SJCRH30 (cell line): ENCODE measurements around the gene EDC3. TPM values are rescaled to one million over a fixed set of nuclear protein-coding genes. Genes with fewer than 3 reads are reported as not detected.

Experiments
- DNase-seq, 2 experiments: peaks; one replicate each; pipeline ENCODE4 v3.0.0-alpha.2; 2015 to 2020
- H3K27ac ChIP-seq: fragments of 250-450 bp; sonication (Bioruptor Pico); 2 replicates; pipeline ENCODE4 v1.5.1; 2020; ENCODE audit warnings: mild to moderate bottlenecking, moderate library complexity
- H3K27me3 ChIP-seq: fragments of 250-450 bp; sonication (Bioruptor Pico); 2 replicates; pipeline ENCODE4 v1.5.1; 2020; ENCODE audit warnings: mild to moderate bottlenecking, moderate library complexity
- H3K36me3 ChIP-seq: fragments of 250-450 bp; sonication (Bioruptor Pico); 2 replicates; pipeline ENCODE4 v1.5.1; 2020; ENCODE audit warnings: mild to moderate bottlenecking, moderate library complexity
- H3K4me1 ChIP-seq: fragments of 250-450 bp; sonication (Bioruptor Pico); 2 replicates; pipeline ENCODE4 v1.5.1; 2020; ENCODE audit warnings: mild to moderate bottlenecking, moderate library complexity
- H3K4me3 ChIP-seq: fragments of 250-450 bp; sonication (Bioruptor Pico); 2 replicates; pipeline ENCODE4 v1.5.1; 2020; ENCODE audit warnings: mild to moderate bottlenecking, moderate library complexity
- H3K9me3 ChIP-seq: fragments of 250-450 bp; sonication (Bioruptor Pico); replicated peaks from 2 replicates; pipeline ENCODE4 v1.5.1; 2020; ENCODE audit warnings: mild to moderate bottlenecking, moderate library complexity
- total RNA-seq: library from RNA; depleted of rRNA; stranded (reverse); fragments of >200 nt; shearing (Covaris generic); gene quantifications from 2 replicates; pipeline ENCODE4 v1.2.3, GENCODE V29; 2014

Gene EDC3
- total RNA-seq, 1 experiment from 2014 or later = 21.6 TPM

GRCh38 chr15:74724570-74725224 lies 28.9 kb upstream of the EDC3 start:
- Histone ChIP-seq H3K27ac (no peak overlapping the region), H3K36me3 (no peaks in the 10 kb centered on the region), H3K4me3 (no peak overlapping the region), H3K4me1 (no peaks in the 10 kb centered on the region), H3K27me3 (peaks cover 11% of the 10 kb centered on the region; the same call in 1 of the 2 replicates), H3K9me3 (no peaks in the 10 kb centered on the region)
- DNase-seq = no peak

GRCh38 chr15:74723754-74724334 lies 28.0 kb upstream of the EDC3 start:
- no peaks in the 10 kb centered on the region for H3K36me3 ChIP-seq
- no peak overlapping the region for H3K27ac ChIP-seq
- no peaks in the 10 kb centered on the region for H3K4me1 ChIP-seq
- H3K27me3 ChIP-seq = peaks cover 11% of the 10 kb centered on the region; the same call in 1 of the 2 replicates
- H3K9me3 ChIP-seq = no peaks in the 10 kb centered on the region
- peak in 1 of 2 experiments; percentile 45 for DNase-seq
- no peak overlapping the region for H3K4me3 ChIP-seq

GRCh38 chr15:74723187-74723586 lies 27.4 kb upstream of the EDC3 start:
- no peak overlapping the region for H3K4me3 ChIP-seq
- H3K4me1 ChIP-seq = no peaks in the 10 kb centered on the region
- no peak for DNase-seq
- no peak overlapping the region for H3K27ac ChIP-seq
- no peaks in the 10 kb centered on the region for H3K9me3 ChIP-seq
- H3K27me3 ChIP-seq = peaks cover 11% of the 10 kb centered on the region; the same call in 1 of the 2 replicates
- no peaks in the 10 kb centered on the region for H3K36me3 ChIP-seq

- no peaks in the 10 kb centered on the region for H3K9me3 ChIP-seq
- DNase-seq = no peak
- no peak overlapping the region for H3K27ac ChIP-seq
- no peaks in the 10 kb centered on the region for H3K4me1 ChIP-seq
- H3K27me3 ChIP-seq = peaks cover 11% of the 10 kb centered on the region; the same call in 1 of the 2 replicates
- no peak overlapping the region for H3K4me3 ChIP-seq
- no peaks in the 10 kb centered on the region for H3K36me3 ChIP-seq
Measured at GRCh38 chr15:74722591-74722990, 26.8 kb upstream of the EDC3 start.

GRCh38 chr15:74716651-74717050 lies 20.8 kb upstream of the EDC3 start:
- DNase-seq = no peak
- Histone ChIP-seq H3K36me3 (no peaks in the 10 kb centered on the region), H3K27ac (no peak overlapping the region), H3K9me3 (no peaks in the 10 kb centered on the region), H3K4me1 (no peaks in the 10 kb centered on the region), H3K4me3 (no peak overlapping the region), H3K27me3 (peaks cover 7% of the 10 kb centered on the region; the same call in 1 of the 2 replicates)

GRCh38 chr15:74712311-74712710 lies 16.5 kb upstream of the EDC3 start:
- Histone ChIP-seq H3K27me3 (no peaks in the 10 kb centered on the region), H3K9me3 (no peaks in the 10 kb centered on the region), H3K4me1 (no peaks in the 10 kb centered on the region), H3K36me3 (no peaks in the 10 kb centered on the region), H3K4me3 (no peak overlapping the region), H3K27ac (no peak overlapping the region)
- DNase-seq = no peak

- H3K4me1 ChIP-seq = no peaks in the 10 kb centered on the region
- DNase-seq = no peak
- no peaks in the 10 kb centered on the region for H3K9me3 ChIP-seq
- no peak overlapping the region for H3K27ac ChIP-seq
- no peaks in the 10 kb centered on the region for H3K27me3 ChIP-seq
- H3K36me3 ChIP-seq = no peaks in the 10 kb centered on the region
- H3K4me3 ChIP-seq = no peak overlapping the region
Measured at GRCh38 chr15:74710319-74711094, 14.7 kb upstream of the EDC3 start.

- Histone ChIP-seq H3K4me1 (no peaks in the 10 kb centered on the region), H3K27ac (no peak overlapping the region), H3K27me3 (0 out of 2 replicates have a peak, but pooled peaks cover 2% of the 10 kb centered on the region), H3K36me3 (no peaks in the 10 kb centered on the region), H3K9me3 (no peaks in the 10 kb centered on the region), H3K4me3 (no peak overlapping the region)
- DNase-seq = no peak
Measured at GRCh38 chr15:74709892-74710291, 14.1 kb upstream of the EDC3 start.

- H3K27me3 ChIP-seq = 0 out of 2 replicates have a peak, but pooled peaks cover 8% of the 10 kb centered on the region
- no peak overlapping the region for H3K4me3 ChIP-seq
- no peaks in the 10 kb centered on the region for H3K36me3 ChIP-seq
- H3K27ac ChIP-seq = no peak overlapping the region
- no peaks in the 10 kb centered on the region for H3K4me1 ChIP-seq
- H3K9me3 ChIP-seq = no peaks in the 10 kb centered on the region
- no peak for DNase-seq
Measured at GRCh38 chr15:74709011-74709410, 13.2 kb upstream of the EDC3 start.

- Histone ChIP-seq H3K4me3 (peak overlapping the region; percentile 99), H3K27ac (no peak overlapping the region; the same call in 1 of the 2 replicates), H3K4me1 (no peaks in the 10 kb centered on the region), H3K27me3 (no peaks in the 10 kb centered on the region; the same call in 1 of the 2 replicates), H3K36me3 (0 out of 2 replicates have a peak, but pooled peaks cover 2% of the 10 kb centered on the region), H3K9me3 (no peaks in the 10 kb centered on the region)
- DNase-seq = no peak
Measured at GRCh38 chr15:74696808-74697207, 984 bp upstream of the EDC3 start.

GRCh38 chr15:74696398-74696729 lies 540 bp upstream of the EDC3 start:
- Histone ChIP-seq H3K36me3 (0 out of 2 replicates have a peak, but pooled peaks cover 2% of the 10 kb centered on the region), H3K4me3 (peak overlapping the region; percentile 99), H3K27ac (peak overlapping the region; percentile 67), H3K4me1 (no peaks in the 10 kb centered on the region), H3K9me3 (no peaks in the 10 kb centered on the region), H3K27me3 (no peaks in the 10 kb centered on the region; the same call in 1 of the 2 replicates)
- DNase-seq = no peak

- Histone ChIP-seq H3K36me3 (0 out of 2 replicates have a peak, but pooled peaks cover 2% of the 10 kb centered on the region), H3K27me3 (no peaks in the 10 kb centered on the region), H3K27ac (no peak overlapping the region), H3K9me3 (no peaks in the 10 kb centered on the region), H3K4me1 (no peaks in the 10 kb centered on the region), H3K4me3 (no peak overlapping the region)
- DNase-seq = no peak
Measured at GRCh38 chr15:74692327-74692726, 3.5 kb downstream of the EDC3 start.

GRCh38 chr15:74683758-74684157 lies 12.1 kb downstream of the EDC3 start:
- H3K9me3 ChIP-seq = no peaks in the 10 kb centered on the region; the same call in 1 of the 2 replicates
- H3K4me1 ChIP-seq = no peaks in the 10 kb centered on the region
- H3K36me3 ChIP-seq = peaks cover 22% of the 10 kb centered on the region
- H3K4me3 ChIP-seq = no peak overlapping the region
- no peak overlapping the region for H3K27ac ChIP-seq
- no peaks in the 10 kb centered on the region for H3K27me3 ChIP-seq
- DNase-seq = no peak

- DNase-seq = no peak
Measured at GRCh38 chr15:74682954-74683353, 12.9 kb downstream of the EDC3 start.

GRCh38 chr15:74680456-74680855 lies 15.4 kb downstream of the EDC3 start:
- DNase-seq = no peak

More at GRCh38 chr15:74682954-74683353, 12.9 kb downstream of the EDC3 start:
- Histone ChIP-seq H3K27ac (no peak overlapping the region), H3K4me3 (no peak overlapping the region), H3K36me3 (peaks cover 22% of the 10 kb centered on the region), H3K9me3 (no peaks in the 10 kb centered on the region; the same call in 1 of the 2 replicates), H3K4me1 (no peaks in the 10 kb centered on the region), H3K27me3 (no peaks in the 10 kb centered on the region)

More at GRCh38 chr15:74680456-74680855, 15.4 kb downstream of the EDC3 start:
- H3K27me3 ChIP-seq = no peaks in the 10 kb centered on the region
- H3K4me3 ChIP-seq = no peak overlapping the region
- H3K4me1 ChIP-seq = no peaks in the 10 kb centered on the region
- H3K27ac ChIP-seq = no peak overlapping the region
- no peaks in the 10 kb centered on the region; the same call in 1 of the 2 replicates for H3K9me3 ChIP-seq
- H3K36me3 ChIP-seq = peaks cover 12% of the 10 kb centered on the region
